DMS 273 (cell line): ENCODE results near the gene ZNF326.
A peak's percentile ranks its signal among the peaks of the same experiment; 100 is the strongest.

Experiments used
- DNase-seq: peaks from one replicate; lab custom pipeline; 2025; ENCODE audit not compliant: unreplicated experiment; lab: John Stamatoyannopoulos, UW

Gene ZNF326

DNA sequence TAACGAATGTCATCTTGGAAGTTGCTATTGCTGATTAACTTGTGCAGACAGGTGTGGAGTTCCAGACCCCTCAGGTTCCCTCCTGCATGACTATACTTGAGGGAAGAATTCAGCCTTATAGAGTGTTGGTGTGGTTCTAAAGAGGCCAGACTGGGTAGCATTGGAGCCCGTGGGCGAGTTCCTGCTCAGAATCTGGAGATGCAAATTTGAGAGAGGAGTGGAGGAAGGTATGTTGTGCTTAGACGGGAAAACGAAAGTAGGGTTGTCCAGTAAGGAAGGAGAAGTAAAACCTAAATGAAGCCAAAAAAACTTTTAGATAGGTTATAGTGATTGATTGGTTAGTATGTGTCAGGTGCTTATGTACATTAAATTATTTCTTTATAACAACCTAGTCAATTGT, 79.2 kb downstream of the ZNF326 start:
- no peak for DNase-seq

DNA sequence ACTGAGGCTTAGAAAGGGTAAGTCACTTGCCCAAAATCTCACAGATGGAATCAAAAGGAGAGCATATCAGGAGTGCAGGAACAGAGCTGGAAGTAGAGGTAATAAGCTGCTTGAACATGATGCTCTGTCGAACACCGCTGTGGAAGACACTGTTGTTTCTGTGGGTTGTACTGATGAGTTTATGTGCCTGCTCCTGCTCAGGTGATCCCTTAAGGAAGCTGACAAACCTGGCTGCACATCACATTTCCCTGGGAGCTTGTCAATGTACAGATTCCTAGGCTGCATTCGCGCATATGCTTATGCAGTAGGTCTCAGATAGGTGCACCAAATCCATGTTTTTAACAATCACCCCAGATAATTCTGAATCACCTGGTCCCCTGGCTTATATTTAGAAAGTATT, 79.7 kb downstream of the ZNF326 start:
- no peak for DNase-seq

GRCh38 chr1:90074970-90075391, 80.1 kb downstream of the ZNF326 start:
- DNase-seq = peak; percentile 29

GRCh38 chr1:90083995-90084394, 89.1 kb downstream of the ZNF326 start:
- no peak for DNase-seq
